ENCODE data around the gene EXOSC2.

GRCh38 chr9:130651221-130651620 is 42.4 kb upstream of the EXOSC2 start:
- TF ChIP-seq, protein P1, sequence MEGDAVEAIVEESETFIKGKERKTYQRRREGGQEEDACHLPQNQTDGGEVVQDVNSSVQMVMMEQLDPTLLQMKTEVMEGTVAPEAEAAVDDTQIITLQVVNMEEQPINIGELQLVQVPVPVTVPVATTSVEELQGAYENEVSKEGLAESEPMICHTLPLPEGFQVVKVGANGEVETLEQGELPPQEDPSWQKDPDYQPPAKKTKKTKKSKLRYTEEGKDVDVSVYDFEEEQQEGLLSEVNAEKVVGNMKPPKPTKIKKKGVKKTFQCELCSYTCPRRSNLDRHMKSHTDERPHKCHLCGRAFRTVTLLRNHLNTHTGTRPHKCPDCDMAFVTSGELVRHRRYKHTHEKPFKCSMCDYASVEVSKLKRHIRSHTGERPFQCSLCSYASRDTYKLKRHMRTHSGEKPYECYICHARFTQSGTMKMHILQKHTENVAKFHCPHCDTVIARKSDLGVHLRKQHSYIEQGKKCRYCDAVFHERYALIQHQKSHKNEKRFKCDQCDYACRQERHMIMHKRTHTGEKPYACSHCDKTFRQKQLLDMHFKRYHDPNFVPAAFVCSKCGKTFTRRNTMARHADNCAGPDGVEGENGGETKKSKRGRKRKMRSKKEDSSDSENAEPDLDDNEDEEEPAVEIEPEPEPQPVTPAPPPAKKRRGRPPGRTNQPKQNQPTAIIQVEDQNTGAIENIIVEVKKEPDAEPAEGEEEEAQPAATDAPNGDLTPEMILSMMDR (IDR thresholded peaks at IDR 0.05) = no peak
- no peak for TF ChIP-seq ZFX (IDR thresholded peaks at IDR 0.05; ENCODE audit: borderline replicate concordance)

Data from 22Rv1 (cell line).